Measurements from ENCODE around the gene RBBP9.

RBBP9 gene

GRCh38 chr20:18466894-18467730 is 29.9 kb downstream of the RBBP9 start, which contains the start of the genes DZANK1 and POLR3F:
Gene DZANK1 (minus strand): TSS chr20:18467030. CDS start chr20:18465358, 1,672 bp downstream.
Gene POLR3F (plus strand): TSS chr20:18467390. CDS start chr20:18467507, 117 bp downstream.
- peak; percentile 95 for DNase-seq
- Histone ChIP-seq H3K27me3 (replicated peaks) (no peaks in the 10 kb centered on the region), H3K36me3 (replicated peaks) (peaks cover 2% of the 10 kb centered on the region), H3K27ac (peak within 1 kb of the TSS; percentile 100), H3K4me3 (ENCODE audit: low read depth, low read length) (peak within 1 kb of the TSS; percentile 94)
- in situ Hi-C loops (cut with HindIII; ENCODE audit: low pct_ligation_motif_present, low sequenced_read_pairs) = no loop called here
- no peak for TF ChIP-seq CTCF (IDR thresholded peaks at IDR 0.05; ENCODE audit: low read depth, low read length, missing control alignments)

GRCh38 chr20:18466574-18466893 is 30.5 kb downstream of the RBBP9 start:
- Histone ChIP-seq H3K27ac (no peak overlapping the region), H3K36me3 (replicated peaks) (peaks cover under 1% of the 10 kb centered on the region), H3K4me3 (ENCODE audit: low read depth, low read length) (peak overlapping the region; percentile 94), H3K27me3 (replicated peaks) (no peaks in the 10 kb centered on the region)
- no peak for DNase-seq
- in situ Hi-C loops (cut with HindIII; ENCODE audit: low pct_ligation_motif_present, low sequenced_read_pairs) = no loop called here
- no peak for TF ChIP-seq CTCF (IDR thresholded peaks at IDR 0.05; ENCODE audit: low read depth, low read length, missing control alignments)

- H3K27ac ChIP-seq = no peak overlapping the region
- no peaks in the 10 kb centered on the region for H3K36me3 ChIP-seq (replicated peaks)
- DNase-seq = no peak
- no peak for TF ChIP-seq CTCF (IDR thresholded peaks at IDR 0.05; ENCODE audit: low read depth, low read length, missing control alignments)
- in situ Hi-C loops (cut with HindIII; ENCODE audit: low pct_ligation_motif_present, low sequenced_read_pairs) = no loop called here
- H3K4me3 ChIP-seq (ENCODE audit: low read depth, low read length) = no peak overlapping the region
- H3K27me3 ChIP-seq (replicated peaks) = no peaks in the 10 kb centered on the region
Observed at GRCh38 chr20:18465536-18466200, 31.4 kb downstream of the RBBP9 start.

GRCh38 chr20:18456600-18456999 is 40.4 kb downstream of the RBBP9 start:
- DNase-seq = no peak
- no peak overlapping the region for H3K4me3 ChIP-seq (ENCODE audit: low read depth, low read length)
- H3K27ac ChIP-seq = no peak overlapping the region
- no peaks in the 10 kb centered on the region for H3K27me3 ChIP-seq (replicated peaks)
- no peaks in the 10 kb centered on the region for H3K36me3 ChIP-seq (replicated peaks)
- TF ChIP-seq CTCF (IDR thresholded peaks at IDR 0.05; ENCODE audit: low read depth, low read length, missing control alignments) = no peak
- in situ Hi-C loops (cut with HindIII; ENCODE audit: low pct_ligation_motif_present, low sequenced_read_pairs) = no loop called here

GRCh38 chr20:18443886-18444285 is 53.1 kb downstream of the RBBP9 start:
- in situ Hi-C loops (cut with HindIII; ENCODE audit: low pct_ligation_motif_present, low sequenced_read_pairs) = no loop called here
- TF ChIP-seq CTCF (IDR thresholded peaks at IDR 0.05; ENCODE audit: low read depth, low read length, missing control alignments) = no peak
- no peak for DNase-seq

More at GRCh38 chr20:18443886-18444285, 53.1 kb downstream of the RBBP9 start:
- Histone ChIP-seq H3K27me3 (replicated peaks) (no peaks in the 10 kb centered on the region), H3K36me3 (replicated peaks) (no peaks in the 10 kb centered on the region), H3K27ac (no peak overlapping the region), H3K4me3 (ENCODE audit: low read depth, low read length) (no peak overlapping the region)
